ENCODE measurements around the gene GDA. TPM values are rescaled to one million over a fixed set of nuclear protein-coding genes. Genes with fewer than 3 reads are reported as not detected.

GDA gene
- total and polyA plus RNA-seq, 12 donors: 0.06 to 2.8 (median 0.61) TPM; not detected in 2

GRCh38 chr9:72165821-72166547, 16.7 kb downstream of the GDA start:
- H3K9me3 ChIP-seq (replicated peaks in 1 of 3): no peaks in the 10 kb centered on the region
- 66 to 76% (median 69%) methylated on average over 4 of the region's 4 CpGs for WGBS, 4 donors

DNA sequence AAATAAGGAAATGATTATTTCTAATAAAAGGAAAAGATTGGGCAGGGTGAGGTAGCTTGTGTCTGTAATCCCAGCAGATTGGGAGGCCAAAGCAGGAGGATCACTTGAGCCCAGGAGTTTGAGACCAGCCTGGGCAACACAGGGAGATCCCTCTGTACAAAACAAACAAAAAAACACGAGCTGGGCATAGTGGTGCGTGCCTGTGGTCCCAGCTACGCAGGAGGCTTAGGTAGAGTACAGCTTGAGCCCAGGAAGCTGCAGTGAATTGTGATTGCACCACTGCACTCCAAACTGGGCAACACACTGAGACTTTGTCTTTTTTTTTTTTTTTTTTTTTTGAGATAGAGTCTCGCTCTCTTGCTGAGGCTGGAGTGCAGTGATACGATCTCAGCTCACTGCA, 18.8 kb downstream of the GDA start:
- WGBS, 4 donors: 74 to 88% (median 82%) methylated on average over 5 of the region's 5 CpGs
- H3K36me3 ChIP-seq (replicated peaks in 1 of 2): no peaks in the 10 kb centered on the region
- no peak for TF ChIP-seq CTCF (IDR thresholded peaks at IDR 0.05)
- H3K4me1 ChIP-seq (replicated peaks in 1 of 2): no peaks in the 10 kb centered on the region
- no peaks in the 10 kb centered on the region for H3K27me3 ChIP-seq
- DNase-seq: no peak
- intact Hi-C loops (cut with DNase I): no loop called here
- no peak overlapping the region for H3K27ac ChIP-seq
- no peak overlapping the region for H3K4me3 ChIP-seq
- no peaks in the 10 kb centered on the region for H3K9me3 ChIP-seq (replicated peaks in 1 of 3)

More at GRCh38 chr9:72165821-72166547, 16.7 kb downstream of the GDA start:
- Histone ChIP-seq H3K36me3 (replicated peaks in 1 of 2) (no peaks in the 10 kb centered on the region), H3K27ac (no peak overlapping the region), H3K27me3 (no peaks in the 10 kb centered on the region), H3K4me3 (no peak overlapping the region), H3K4me1 (replicated peaks in 1 of 2) (no peaks in the 10 kb centered on the region)
- intact Hi-C loops (cut with DNase I): no loop called here
- TF ChIP-seq POLR2A (IDR thresholded peaks at IDR 0.05): no peak
- no peak for TF ChIP-seq CTCF (IDR thresholded peaks at IDR 0.05)
- DNase-seq: no peak

DNA sequence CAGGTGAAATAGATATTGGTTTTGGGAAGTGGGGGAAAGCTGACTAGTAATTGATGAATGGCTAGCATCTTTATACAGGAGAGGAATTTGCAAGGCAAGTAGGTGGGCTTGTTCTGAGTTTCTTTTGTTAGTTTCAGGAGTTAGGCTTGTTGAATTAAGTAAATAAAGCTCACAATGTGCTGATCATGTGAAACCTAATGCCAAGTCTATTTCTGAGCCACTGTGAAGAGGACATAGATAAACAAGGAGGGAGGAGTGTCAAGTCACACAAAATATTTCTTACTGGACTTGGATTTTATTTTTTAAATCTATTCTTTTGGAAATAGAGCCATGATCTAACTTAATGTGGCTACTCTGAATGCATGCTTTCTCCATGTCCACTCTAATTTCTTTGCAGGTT, 19.9 kb downstream of the GDA start:
- no peaks in the 10 kb centered on the region for H3K27me3 ChIP-seq
- H3K4me3 ChIP-seq: no peak overlapping the region
- H3K36me3 ChIP-seq (replicated peaks in 1 of 2): no peaks in the 10 kb centered on the region
- no peak overlapping the region for H3K27ac ChIP-seq
- no peaks in the 10 kb centered on the region for H3K9me3 ChIP-seq (replicated peaks in 1 of 3)
- intact Hi-C loops (cut with DNase I): no loop called here
- TF ChIP-seq CTCF (IDR thresholded peaks at IDR 0.05): no peak
- no peak for TF ChIP-seq POLR2A (IDR thresholded peaks at IDR 0.05)
- H3K4me1 ChIP-seq (replicated peaks in 1 of 2): no peaks in the 10 kb centered on the region
- DNase-seq: no peak

- Histone ChIP-seq H3K36me3 (replicated peaks in 1 of 2) (no peaks in the 10 kb centered on the region), H3K27me3 (no peaks in the 10 kb centered on the region), H3K27ac (no peak overlapping the region), H3K4me1 (replicated peaks in 1 of 2) (no peaks in the 10 kb centered on the region), H3K4me3 (no peak overlapping the region), H3K9me3 (replicated peaks in 1 of 3) (no peaks in the 10 kb centered on the region)
- TF ChIP-seq CTCF (IDR thresholded peaks at IDR 0.05) (no peak), POLR2A (IDR thresholded peaks at IDR 0.05) (no peak)
- DNase-seq: no peak
- 77 to 86% (median 84%) methylated on average over 4 of the region's 4 CpGs for WGBS, 4 donors
- intact Hi-C loops (cut with DNase I): no loop called here
Measured at GRCh38 chr9:72173080-72173479, 23.8 kb downstream of the GDA start.
